ENCODE measurements around the gene PPP3CA. TPM values are rescaled to one million over a fixed set of nuclear protein-coding genes. Genes with fewer than 3 reads are reported as not detected.

PPP3CA gene
- total RNA-seq, 1 experiment from 2014 or later, result 33.8 TPM

DNA sequence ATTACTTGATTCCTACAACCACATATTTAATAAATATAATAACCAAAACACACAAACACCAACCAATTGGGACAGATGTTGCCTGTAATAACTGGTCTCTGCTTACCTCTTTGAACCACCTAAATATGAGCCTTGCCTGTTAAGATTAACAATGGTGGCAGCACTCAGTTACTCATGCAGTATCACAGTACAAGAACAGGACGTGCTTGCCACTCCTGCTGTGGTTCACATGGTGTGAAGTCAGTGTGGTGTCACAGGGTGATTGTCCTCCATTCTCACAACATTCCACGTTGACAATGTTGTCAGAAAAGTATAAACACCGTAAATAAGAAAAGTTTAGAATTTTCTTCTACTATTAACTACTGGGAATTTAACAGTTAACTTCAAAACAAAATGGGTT lies 365.0 kb downstream of the PPP3CA start:
- ChIA-PET POLR2A (no interaction called here), CTCF (no interaction called here)
- no peak overlapping the region for H3K4me3 ChIP-seq (ENCODE audit: low read depth, low read length)
- Mint-ChIP-seq H3K36me3 (ENCODE audit: insufficient read depth, unreplicated experiment) (no peaks in the 10 kb centered on the region), H3K4me3 (ENCODE audit: unreplicated experiment) (no peak overlapping the region), H3K27me3 (ENCODE audit: insufficient read depth, unreplicated experiment) (no peaks in the 10 kb centered on the region), H3K27ac (ENCODE audit: unreplicated experiment) (no peak overlapping the region), H3K4me1 (ENCODE audit: low read depth, unreplicated experiment) (no peaks in the 10 kb centered on the region), H3K9me3 (ENCODE audit: unreplicated experiment) (no peaks in the 10 kb centered on the region)
- H3K36me3 ChIP-seq (ENCODE audit: control insufficient read depth, insufficient read depth, low read length), result no peaks in the 10 kb centered on the region
- BruUV-seq (replicated peaks), result no TSS peak
- intact Hi-C loops (cut with micrococcal nuclease; ENCODE audit: unreplicated experiment), result no loop called here
- H3K4me1 ChIP-seq, result peaks cover 8% of the 10 kb centered on the region
- TF ChIP-seq, protein P1, sequence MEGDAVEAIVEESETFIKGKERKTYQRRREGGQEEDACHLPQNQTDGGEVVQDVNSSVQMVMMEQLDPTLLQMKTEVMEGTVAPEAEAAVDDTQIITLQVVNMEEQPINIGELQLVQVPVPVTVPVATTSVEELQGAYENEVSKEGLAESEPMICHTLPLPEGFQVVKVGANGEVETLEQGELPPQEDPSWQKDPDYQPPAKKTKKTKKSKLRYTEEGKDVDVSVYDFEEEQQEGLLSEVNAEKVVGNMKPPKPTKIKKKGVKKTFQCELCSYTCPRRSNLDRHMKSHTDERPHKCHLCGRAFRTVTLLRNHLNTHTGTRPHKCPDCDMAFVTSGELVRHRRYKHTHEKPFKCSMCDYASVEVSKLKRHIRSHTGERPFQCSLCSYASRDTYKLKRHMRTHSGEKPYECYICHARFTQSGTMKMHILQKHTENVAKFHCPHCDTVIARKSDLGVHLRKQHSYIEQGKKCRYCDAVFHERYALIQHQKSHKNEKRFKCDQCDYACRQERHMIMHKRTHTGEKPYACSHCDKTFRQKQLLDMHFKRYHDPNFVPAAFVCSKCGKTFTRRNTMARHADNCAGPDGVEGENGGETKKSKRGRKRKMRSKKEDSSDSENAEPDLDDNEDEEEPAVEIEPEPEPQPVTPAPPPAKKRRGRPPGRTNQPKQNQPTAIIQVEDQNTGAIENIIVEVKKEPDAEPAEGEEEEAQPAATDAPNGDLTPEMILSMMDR (IDR thresholded peaks at IDR 0.05; ENCODE audit: insufficient read depth in 1 of 2, low read depth in 1 of 2, low read length in 1 of 2, severe bottlenecking in 1 of 2, unreplicated experiment in 1 of 2), result no peak
- H3K9me3 ChIP-seq, result no peaks in the 10 kb centered on the region
- no peaks in the 10 kb centered on the region for H3K27me3 ChIP-seq (replicated peaks; ENCODE audit: control insufficient read depth, insufficient read depth, low read length)
- no peak for DNase-seq

- TF ChIP-seq, protein P1 (IDR thresholded peaks at IDR 0.05; ENCODE audit: insufficient read depth in 1 of 2, low read depth in 1 of 2, low read length in 1 of 2, severe bottlenecking in 1 of 2, unreplicated experiment in 1 of 2), result no peak
- H3K36me3 ChIP-seq (ENCODE audit: control insufficient read depth, insufficient read depth, low read length), result no peaks in the 10 kb centered on the region
- Mint-ChIP-seq H3K4me1 (ENCODE audit: low read depth, unreplicated experiment) (no peaks in the 10 kb centered on the region), H3K27me3 (ENCODE audit: insufficient read depth, unreplicated experiment) (no peaks in the 10 kb centered on the region), H3K36me3 (ENCODE audit: insufficient read depth, unreplicated experiment) (no peaks in the 10 kb centered on the region), H3K4me3 (ENCODE audit: unreplicated experiment) (no peak overlapping the region), H3K27ac (ENCODE audit: unreplicated experiment) (no peak overlapping the region), H3K9me3 (ENCODE audit: unreplicated experiment) (no peaks in the 10 kb centered on the region)
- H3K4me3 ChIP-seq (ENCODE audit: low read depth, low read length), result no peak overlapping the region
- DNase-seq, result no peak
- H3K27me3 ChIP-seq (replicated peaks; ENCODE audit: control insufficient read depth, insufficient read depth, low read length), result no peaks in the 10 kb centered on the region
- no TSS peak for BruUV-seq (replicated peaks)
- peaks cover 5% of the 10 kb centered on the region for H3K4me1 ChIP-seq
- intact Hi-C loops (cut with micrococcal nuclease; ENCODE audit: unreplicated experiment), result no loop called here
- POLR2A ChIA-PET, result no interaction called here
- CTCF ChIA-PET, result no interaction called here
- no peaks in the 10 kb centered on the region for H3K9me3 ChIP-seq
Observed at GRCh38 chr4:100981447-100982204, 365.7 kb downstream of the PPP3CA start.

DNA sequence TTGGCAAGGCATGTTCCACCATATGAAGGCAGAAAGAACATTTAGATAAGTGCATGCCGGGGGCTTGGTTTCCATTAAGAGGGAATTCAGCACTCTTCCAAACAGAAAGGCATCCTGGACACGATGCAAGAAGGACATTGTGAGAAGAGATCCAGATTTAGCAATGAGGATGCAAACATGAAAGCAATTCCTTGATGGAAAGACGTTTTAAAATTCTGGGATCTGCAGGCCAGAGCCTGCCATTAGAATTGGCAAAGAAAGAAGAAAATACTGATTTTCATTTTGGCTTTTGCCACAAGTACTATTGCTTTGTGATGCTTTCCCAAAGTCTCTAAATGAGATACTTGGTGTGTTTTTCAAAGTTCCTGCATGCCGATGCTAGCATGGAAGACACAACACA lies 367.6 kb downstream of the PPP3CA start:
- no peaks in the 10 kb centered on the region for H3K9me3 ChIP-seq
- H3K4me1 Mint-ChIP-seq (ENCODE audit: low read depth, unreplicated experiment), result no peaks in the 10 kb centered on the region
- no peak for DNase-seq
- H3K36me3 ChIP-seq (ENCODE audit: control insufficient read depth, insufficient read depth, low read length), result no peaks in the 10 kb centered on the region
- TF ChIP-seq, protein P1 (IDR thresholded peaks at IDR 0.05; ENCODE audit: insufficient read depth in 1 of 2, low read depth in 1 of 2, low read length in 1 of 2, severe bottlenecking in 1 of 2, unreplicated experiment in 1 of 2), result no peak
- H3K27me3 ChIP-seq (replicated peaks; ENCODE audit: control insufficient read depth, insufficient read depth, low read length), result no peaks in the 10 kb centered on the region
- H3K4me3 ChIP-seq (ENCODE audit: low read depth, low read length), result no peak overlapping the region
- H3K9me3 Mint-ChIP-seq (ENCODE audit: unreplicated experiment), result no peaks in the 10 kb centered on the region
- BruUV-seq (replicated peaks), result no TSS peak
- H3K36me3 Mint-ChIP-seq (ENCODE audit: insufficient read depth, unreplicated experiment), result no peaks in the 10 kb centered on the region
- intact Hi-C loops (cut with micrococcal nuclease; ENCODE audit: unreplicated experiment), result no loop called here
- no peaks in the 10 kb centered on the region for H3K27me3 Mint-ChIP-seq (ENCODE audit: insufficient read depth, unreplicated experiment)
- no peaks in the 10 kb centered on the region for H3K4me1 ChIP-seq
- no peak overlapping the region for H3K27ac Mint-ChIP-seq (ENCODE audit: unreplicated experiment)
- H3K4me3 Mint-ChIP-seq (ENCODE audit: unreplicated experiment), result no peak overlapping the region
- ChIA-PET POLR2A (no interaction called here), CTCF (no interaction called here)
